Gastrocnemius medialis (tissue), 4 donors: ENCODE measurements around the gene CRBN.

Source experiments
- POLR2A ChIP-seq, 2 donors: fragments of 450-650 bp; IDR thresholded peaks; one replicate each; pipeline ENCODE4 v1.6.1; 2017; ENCODE audit warnings: antibody characterized with exemption in 2 of 2, mild to moderate bottlenecking in 2 of 2, moderate library complexity in 2 of 2
- TF ChIP-seq, protein P1 (sequence below), 5 experiments: fragments of 450-650 bp in 3 of 5; fragments of 200-600 bp in 2 of 5; sonication (generic) in 2 of 5; IDR thresholded peaks in 4 of 5; conservative IDR thresholded peaks in 1 of 5; 1 replicate in 4 of 5; 2 replicates in 1 of 5; pipeline ENCODE4 v1.5.1; 2016 to 2019; ENCODE audit warnings: antibody characterized with exemption in 5 of 5, mild to moderate bottlenecking in 3 of 5, moderate library complexity in 3 of 5

GRCh38 chr3:3216401-3216800 is 36.9 kb upstream of the CRBN start:
- TF ChIP-seq, protein P1, sequence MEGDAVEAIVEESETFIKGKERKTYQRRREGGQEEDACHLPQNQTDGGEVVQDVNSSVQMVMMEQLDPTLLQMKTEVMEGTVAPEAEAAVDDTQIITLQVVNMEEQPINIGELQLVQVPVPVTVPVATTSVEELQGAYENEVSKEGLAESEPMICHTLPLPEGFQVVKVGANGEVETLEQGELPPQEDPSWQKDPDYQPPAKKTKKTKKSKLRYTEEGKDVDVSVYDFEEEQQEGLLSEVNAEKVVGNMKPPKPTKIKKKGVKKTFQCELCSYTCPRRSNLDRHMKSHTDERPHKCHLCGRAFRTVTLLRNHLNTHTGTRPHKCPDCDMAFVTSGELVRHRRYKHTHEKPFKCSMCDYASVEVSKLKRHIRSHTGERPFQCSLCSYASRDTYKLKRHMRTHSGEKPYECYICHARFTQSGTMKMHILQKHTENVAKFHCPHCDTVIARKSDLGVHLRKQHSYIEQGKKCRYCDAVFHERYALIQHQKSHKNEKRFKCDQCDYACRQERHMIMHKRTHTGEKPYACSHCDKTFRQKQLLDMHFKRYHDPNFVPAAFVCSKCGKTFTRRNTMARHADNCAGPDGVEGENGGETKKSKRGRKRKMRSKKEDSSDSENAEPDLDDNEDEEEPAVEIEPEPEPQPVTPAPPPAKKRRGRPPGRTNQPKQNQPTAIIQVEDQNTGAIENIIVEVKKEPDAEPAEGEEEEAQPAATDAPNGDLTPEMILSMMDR (IDR thresholded peaks at IDR 0.05 in 4 of 5, conservative IDR thresholded peaks at IDR 0.05 in 1 of 5): no peak
- TF ChIP-seq POLR2A (IDR thresholded peaks at IDR 0.05): no peak
